HepG2 (cell line): ENCODE measurements around the gene C17orf75. TPM values are rescaled to one million over a fixed set of nuclear protein-coding genes. Genes with fewer than 3 reads are reported as not detected.

Source experiments
- ARID3A ChIP-seq: IDR thresholded peaks from 2 replicates; pipeline ENCODE4 v1.6.1; 2012; ENCODE audit warnings: low read depth, low read length, improper control_type of control experiment
- ATM ChIP-seq: fragments of 450-650 bp; IDR thresholded peaks from 2 replicates; pipeline ENCODE4 v1.7.1; 2017; ENCODE audit warnings: mild to moderate bottlenecking, borderline replicate concordance
- CHCHD3 ChIP-seq: sonication (generic); formaldehyde crosslinking; IDR thresholded peaks from 2 replicates; pipeline ENCODE4 v1.8.0; 2022; ENCODE audit warnings: mild to moderate bottlenecking, missing genetic modification reagents, moderate library complexity
- DBP ChIP-seq: sonication (generic); formaldehyde crosslinking; IDR thresholded peaks from 2 replicates; pipeline ENCODE4 v1.4.0; 2020; ENCODE audit warnings: missing genetic modification reagents; ENCODE audit errors: not compliant biosample characterization
- ELF1 ChIP-seq: sonication (generic); formaldehyde crosslinking; IDR thresholded peaks from 2 replicates; pipeline ENCODE4 v1.4.0; 2020; ENCODE audit warnings: missing genetic modification reagents
- GPBP1L1 ChIP-seq: sonication (generic); formaldehyde crosslinking; IDR thresholded peaks from 2 replicates; pipeline ENCODE4 v1.5.0; 2020; ENCODE audit warnings: mild to moderate bottlenecking, missing genetic modification reagents
- KDM5B ChIP-seq: sonication (generic); formaldehyde crosslinking; IDR thresholded peaks from 2 replicates; pipeline ENCODE4 v1.4.0; 2020; ENCODE audit warnings: missing genetic modification reagents, mild to moderate bottlenecking, borderline replicate concordance
- MYNN ChIP-seq: sonication (generic); formaldehyde crosslinking; IDR thresholded peaks from 2 replicates; pipeline ENCODE4 v1.4.0; 2020; ENCODE audit warnings: mild to moderate bottlenecking, low read depth, missing genetic modification reagents
- PAF1 ChIP-seq: IDR thresholded peaks from 2 replicates; pipeline ENCODE4 v1.6.1; 2016; ENCODE audit warnings: missing genetic modification reagents, missing compliant biosample characterization
- PAXIP1 ChIP-seq: sonication (generic); formaldehyde crosslinking; conservative IDR thresholded peaks from 2 replicates; pipeline ENCODE4 v1.4.0; 2020; ENCODE audit warnings: mild to moderate bottlenecking, missing genetic modification reagents, moderate library complexity
- POGZ ChIP-seq: sonication (generic); formaldehyde crosslinking; IDR thresholded peaks from 2 replicates; pipeline ENCODE4 v1.4.0; 2020; ENCODE audit warnings: mild to moderate bottlenecking, missing genetic modification reagents
- RCOR2 ChIP-seq: IDR thresholded peaks from 2 replicates; pipeline ENCODE4 v1.6.1; 2016; ENCODE audit warnings: missing biosample characterization, missing genetic modification reagents
- ZHX1 ChIP-seq: sonication (generic); formaldehyde crosslinking; IDR thresholded peaks from 2 replicates; pipeline ENCODE4 v1.8.1; 2022; ENCODE audit warnings: low read depth, mild to moderate bottlenecking, missing genetic modification reagents
- ZNF263 ChIP-seq: sonication (generic); formaldehyde crosslinking; IDR thresholded peaks from 2 replicates; pipeline ENCODE4 v1.4.0; 2020; ENCODE audit warnings: missing genetic modification reagents
- ZNF333 ChIP-seq: sonication (generic); formaldehyde crosslinking; IDR thresholded peaks from 2 replicates; pipeline ENCODE4 v1.4.0; 2020; ENCODE audit warnings: mild to moderate bottlenecking, missing genetic modification reagents, borderline replicate concordance
- ZNF777 ChIP-seq: sonication (generic); formaldehyde crosslinking; IDR thresholded peaks from 2 replicates; pipeline ENCODE4 v1.4.0; 2020; ENCODE audit warnings: missing genetic modification reagents
- polyA plus RNA-seq, 8 experiments: library from polyadenylated mRNA; depleted of rRNA in 3 of 8; stranded (reverse) in 7 of 8; unstranded in 1 of 8; fragments of >200 nt; fragmentation: Illumina TruSeq in 4 of 8; extraction: Trizol in 4 of 8; gene quantifications; 2 replicates each; pipeline versions ENCODE4 v1.2.1 to v1.2.3, GENCODE V29; 2011 to 2016; ENCODE audit warnings: low read depth in 4 of 8, missing spikeins in 1 of 8, mixed read lengths in 1 of 8; ENCODE audit not compliant: insufficient read depth in 1 of 8
- total RNA-seq, 5 experiments: library from RNA; depleted of rRNA; stranded (reverse); fragments of >200 nt; fragmentation: Illumina TruSeq; extraction: Trizol; gene quantifications; 2 replicates each; pipeline ENCODE4 v1.2.3, GENCODE V29; 2016; ENCODE audit warnings: low read depth in 1 of 5
- TF ChIP-seq, protein P1 (sequence below): sonication (generic); formaldehyde crosslinking; IDR thresholded peaks from 2 replicates; pipeline ENCODE4 v1.4.0; 2020; ENCODE audit warnings: low read depth, mild to moderate bottlenecking, missing genetic modification reagents

C17orf75 gene
- total and polyA plus RNA-seq, 2 of the 13 experiments (the other 11 are each of a cell fraction or from before 2014, with no cell fraction given), result 16.2 to 33.0 TPM

- TF ChIP-seq ZHX1 (CRISPR knock-in tag) (no peak), ARID3A (0 out of 2 replicates have a peak, but pooled peaks have one; percentile 13), PAF1 (CRISPR knock-in tag) (no peak), DBP (no peak), ELF1 (CRISPR knock-in tag) (no peak; the same call in 1 of the 2 replicates), ZNF263 (no peak; the same call in 1 of the 2 replicates), GPBP1L1 (CRISPR knock-in tag) (no peak), MYNN (CRISPR knock-in tag) (no peak), RCOR2 (CRISPR knock-in tag) (no peak), ZNF777 (no peak), PAXIP1 (peak; percentile 94), POGZ (CRISPR knock-in tag) (peak; percentile 69; the same call in 1 of the 2 replicates), ATM (no peak), ZNF333 (CRISPR knock-in tag) (no peak), CHCHD3 (CRISPR knock-in tag) (no peak), KDM5B (peak; percentile 45; the same call in 1 of the 2 replicates)
- TF ChIP-seq, protein P1, sequence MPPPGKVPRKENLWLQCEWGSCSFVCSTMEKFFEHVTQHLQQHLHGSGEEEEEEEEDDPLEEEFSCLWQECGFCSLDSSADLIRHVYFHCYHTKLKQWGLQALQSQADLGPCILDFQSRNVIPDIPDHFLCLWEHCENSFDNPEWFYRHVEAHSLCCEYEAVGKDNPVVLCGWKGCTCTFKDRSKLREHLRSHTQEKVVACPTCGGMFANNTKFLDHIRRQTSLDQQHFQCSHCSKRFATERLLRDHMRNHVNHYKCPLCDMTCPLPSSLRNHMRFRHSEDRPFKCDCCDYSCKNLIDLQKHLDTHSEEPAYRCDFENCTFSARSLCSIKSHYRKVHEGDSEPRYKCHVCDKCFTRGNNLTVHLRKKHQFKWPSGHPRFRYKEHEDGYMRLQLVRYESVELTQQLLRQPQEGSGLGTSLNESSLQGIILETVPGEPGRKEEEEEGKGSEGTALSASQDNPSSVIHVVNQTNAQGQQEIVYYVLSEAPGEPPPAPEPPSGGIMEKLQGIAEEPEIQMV (CRISPR knock-in tag), result no peak
Measured at GRCh38 chr17:32302860-32303649, 38.9 kb downstream of the C17orf75 start (continued).
